ENCODE measurements around the gene C5. TPM values are rescaled to one million over a fixed set of nuclear protein-coding genes. Genes with fewer than 3 reads are reported as not detected.
A peak's percentile ranks its signal among the peaks of the same experiment; 100 is the strongest.

The C5 gene
- polyA plus RNA-seq, 1 donor: 25.9 TPM

GRCh38 chr9:120970244-120970643, 79.8 kb downstream of the C5 start:
- H3K4me1 ChIP-seq (ENCODE audit: control insufficient read depth, insufficient read depth, low read length): no peaks in the 10 kb centered on the region
- H3K9me3 ChIP-seq (ENCODE audit: control insufficient read depth, low read depth, low read length): no peaks in the 10 kb centered on the region
- peaks cover 2% of the 10 kb centered on the region for H3K36me3 ChIP-seq (ENCODE audit: control insufficient read depth, insufficient read depth, low read length)
- no peak overlapping the region for H3K27ac ChIP-seq (ENCODE audit: low read length)
- no peaks in the 10 kb centered on the region for H3K27me3 ChIP-seq (ENCODE audit: control insufficient read depth, insufficient read depth, low read length)
- H3K4me3 ChIP-seq (ENCODE audit: low read length): no peak overlapping the region
- no peak for DNase-seq
- 0% methylated on average over 1 of the region's 3 CpGs for WGBS (ENCODE audit: insufficient coverage, low lambda C conversion rate)

GRCh38 chr9:120966013-120966369, 84.1 kb downstream of the C5 start:
- H3K36me3 ChIP-seq (ENCODE audit: control insufficient read depth, insufficient read depth, low read length): peaks cover 10% of the 10 kb centered on the region
- no peaks in the 10 kb centered on the region for H3K4me1 ChIP-seq (ENCODE audit: control insufficient read depth, insufficient read depth, low read length)
- H3K27me3 ChIP-seq (ENCODE audit: control insufficient read depth, insufficient read depth, low read length): no peaks in the 10 kb centered on the region
- 100% methylated on average over 1 of the region's 3 CpGs for WGBS (ENCODE audit: insufficient coverage, low lambda C conversion rate)
- no peak overlapping the region for H3K27ac ChIP-seq (ENCODE audit: low read length)
- H3K9me3 ChIP-seq (ENCODE audit: control insufficient read depth, low read depth, low read length): no peaks in the 10 kb centered on the region
- DNase-seq: no peak
- H3K4me3 ChIP-seq (ENCODE audit: low read length): no peak overlapping the region

GRCh38 chr9:120965344-120966012, 84.6 kb downstream of the C5 start:
- peaks cover 14% of the 10 kb centered on the region for H3K36me3 ChIP-seq (ENCODE audit: control insufficient read depth, insufficient read depth, low read length)
- no peak overlapping the region for H3K4me3 ChIP-seq (ENCODE audit: low read length)
- H3K27me3 ChIP-seq (ENCODE audit: control insufficient read depth, insufficient read depth, low read length): no peaks in the 10 kb centered on the region
- H3K27ac ChIP-seq (ENCODE audit: low read length): no peak overlapping the region
- peak; percentile 6 to 8 for DNase-seq
- WGBS (ENCODE audit: insufficient coverage, low lambda C conversion rate): no CpG with 5 or more reads among the region's 4 CpGs
- H3K4me1 ChIP-seq (ENCODE audit: control insufficient read depth, insufficient read depth, low read length): no peaks in the 10 kb centered on the region
- H3K9me3 ChIP-seq (ENCODE audit: control insufficient read depth, low read depth, low read length): no peaks in the 10 kb centered on the region

GRCh38 chr9:120961936-120962335, 88.1 kb downstream of the C5 start:
- no peak overlapping the region for H3K27ac ChIP-seq (ENCODE audit: low read length)
- DNase-seq: no peak
- no peak overlapping the region for H3K4me3 ChIP-seq (ENCODE audit: low read length)
- H3K36me3 ChIP-seq (ENCODE audit: control insufficient read depth, insufficient read depth, low read length): peaks cover 19% of the 10 kb centered on the region
- no CpG with 5 or more reads among the region's 3 CpGs for WGBS (ENCODE audit: insufficient coverage, low lambda C conversion rate)
- no peaks in the 10 kb centered on the region for H3K9me3 ChIP-seq (ENCODE audit: control insufficient read depth, low read depth, low read length)
- H3K4me1 ChIP-seq (ENCODE audit: control insufficient read depth, insufficient read depth, low read length): no peaks in the 10 kb centered on the region
- no peaks in the 10 kb centered on the region for H3K27me3 ChIP-seq (ENCODE audit: control insufficient read depth, insufficient read depth, low read length)

- Histone ChIP-seq H3K9me3 (ENCODE audit: control insufficient read depth, low read depth, low read length) (no peaks in the 10 kb centered on the region), H3K4me1 (ENCODE audit: control insufficient read depth, insufficient read depth, low read length) (no peaks in the 10 kb centered on the region), H3K36me3 (ENCODE audit: control insufficient read depth, insufficient read depth, low read length) (peaks cover 19% of the 10 kb centered on the region), H3K27me3 (ENCODE audit: control insufficient read depth, insufficient read depth, low read length) (no peaks in the 10 kb centered on the region), H3K27ac (ENCODE audit: low read length) (no peak overlapping the region), H3K4me3 (ENCODE audit: low read length) (no peak overlapping the region)
- 100% methylated on average over 1 of the region's 1 CpG for WGBS (ENCODE audit: insufficient coverage, low lambda C conversion rate)
- no peak for DNase-seq
Measured at GRCh38 chr9:120960001-120960400, 90.1 kb downstream of the C5 start.

GRCh38 chr9:120956862-120957261, 93.2 kb downstream of the C5 start:
- Histone ChIP-seq H3K27me3 (ENCODE audit: control insufficient read depth, insufficient read depth, low read length) (no peaks in the 10 kb centered on the region), H3K9me3 (ENCODE audit: control insufficient read depth, low read depth, low read length) (no peaks in the 10 kb centered on the region), H3K4me3 (ENCODE audit: low read length) (no peak overlapping the region), H3K27ac (ENCODE audit: low read length) (no peak overlapping the region), H3K36me3 (ENCODE audit: control insufficient read depth, insufficient read depth, low read length) (peaks cover 14% of the 10 kb centered on the region), H3K4me1 (ENCODE audit: control insufficient read depth, insufficient read depth, low read length) (no peaks in the 10 kb centered on the region)
- DNase-seq: no peak
- WGBS (ENCODE audit: insufficient coverage, low lambda C conversion rate): 92% methylated on average over 3 of the region's 3 CpGs

GRCh38 chr9:120951960-120952618, 98.0 kb downstream of the C5 start:
- Histone ChIP-seq H3K36me3 (ENCODE audit: control insufficient read depth, insufficient read depth, low read length) (peaks cover 5% of the 10 kb centered on the region), H3K27me3 (ENCODE audit: control insufficient read depth, insufficient read depth, low read length) (no peaks in the 10 kb centered on the region), H3K4me3 (ENCODE audit: low read length) (no peak overlapping the region), H3K4me1 (ENCODE audit: control insufficient read depth, insufficient read depth, low read length) (no peaks in the 10 kb centered on the region), H3K27ac (ENCODE audit: low read length) (no peak overlapping the region), H3K9me3 (ENCODE audit: control insufficient read depth, low read depth, low read length) (no peaks in the 10 kb centered on the region)
- no peak for DNase-seq
- WGBS (ENCODE audit: insufficient coverage, low lambda C conversion rate): 80% methylated on average over 2 of the region's 9 CpGs

- H3K27ac ChIP-seq (ENCODE audit: low read length): no peak overlapping the region
- 84% methylated on average over 4 of the region's 8 CpGs for WGBS (ENCODE audit: insufficient coverage, low lambda C conversion rate)
- no peaks in the 10 kb centered on the region for H3K4me1 ChIP-seq (ENCODE audit: control insufficient read depth, insufficient read depth, low read length)
- no peak overlapping the region for H3K4me3 ChIP-seq (ENCODE audit: low read length)
- peaks cover 5% of the 10 kb centered on the region for H3K36me3 ChIP-seq (ENCODE audit: control insufficient read depth, insufficient read depth, low read length)
- no peaks in the 10 kb centered on the region for H3K9me3 ChIP-seq (ENCODE audit: control insufficient read depth, low read depth, low read length)
- DNase-seq: no peak
- H3K27me3 ChIP-seq (ENCODE audit: control insufficient read depth, insufficient read depth, low read length): no peaks in the 10 kb centered on the region
Measured at GRCh38 chr9:120950421-120951388, 99.4 kb downstream of the C5 start.

- 88% methylated on average over 2 of the region's 2 CpGs for WGBS (ENCODE audit: insufficient coverage, low lambda C conversion rate)
- DNase-seq: no peak
- no peaks in the 10 kb centered on the region for H3K4me1 ChIP-seq (ENCODE audit: control insufficient read depth, insufficient read depth, low read length)
- no peak overlapping the region for H3K27ac ChIP-seq (ENCODE audit: low read length)
- H3K9me3 ChIP-seq (ENCODE audit: control insufficient read depth, low read depth, low read length): no peaks in the 10 kb centered on the region
- no peaks in the 10 kb centered on the region for H3K27me3 ChIP-seq (ENCODE audit: control insufficient read depth, insufficient read depth, low read length)
- H3K36me3 ChIP-seq (ENCODE audit: control insufficient read depth, insufficient read depth, low read length): peaks cover 5% of the 10 kb centered on the region
- no peak overlapping the region for H3K4me3 ChIP-seq (ENCODE audit: low read length)
Measured at GRCh38 chr9:120949290-120949689, 100.8 kb downstream of the C5 start.

GRCh38 chr9:120948824-120949223, 101.3 kb downstream of the C5 start:
- WGBS (ENCODE audit: insufficient coverage, low lambda C conversion rate): no CpG with 5 or more reads among the region's 1 CpG

More at GRCh38 chr9:120948824-120949223, 101.3 kb downstream of the C5 start:
- no peak for DNase-seq
- Histone ChIP-seq H3K27ac (ENCODE audit: low read length) (no peak overlapping the region), H3K4me1 (ENCODE audit: control insufficient read depth, insufficient read depth, low read length) (no peaks in the 10 kb centered on the region), H3K9me3 (ENCODE audit: control insufficient read depth, low read depth, low read length) (no peaks in the 10 kb centered on the region), H3K36me3 (ENCODE audit: control insufficient read depth, insufficient read depth, low read length) (peaks cover 5% of the 10 kb centered on the region), H3K27me3 (ENCODE audit: control insufficient read depth, insufficient read depth, low read length) (no peaks in the 10 kb centered on the region), H3K4me3 (ENCODE audit: low read length) (no peak overlapping the region)
